IMR-90 (cell line): ENCODE data around the gene HTR3A. TPM values are rescaled to one million over a fixed set of nuclear protein-coding genes. Genes with fewer than 3 reads are reported as not detected.

Experiments
- ATAC-seq: fragments of 200-7000 bp; cut with Tn5 transposase; 2 replicates; pipeline ENCODE4 v1.9.1; 2020; ENCODE audit warnings: low read depth, mild to moderate bottlenecking, moderate library complexity
- BruUV-seq: library from RNA; stranded (reverse); fragments of 400-500 nt; replicated peaks from 2 replicates; lab custom pipeline; 2021; lab: Mats Ljungman, UMichigan
- CTCF ChIA-PET: fragments of 300-600 bp; formaldehyde crosslinking; extraction: SDS; loops from one replicate; lab custom pipeline; 2021; ENCODE audit warnings: antibody characterized with exemption; lab: Yijun Ruan, JAX
- POLR2A ChIA-PET: fragments of 300-600 bp; sonication (Branson Sonifier 250); formaldehyde crosslinking; loops from one replicate; lab custom pipeline; 2022; ENCODE audit warnings: antibody characterized with exemption; ENCODE audit not compliant: unreplicated experiment; lab: Charles Lee
- DNase-seq: peaks from one replicate; pipeline ENCODE4 v3.0.0; 2013
- H2AFZ ChIP-seq: replicated peaks from 2 replicates; pipeline ENCODE3; 2013; ENCODE audit warnings: low read length, mild to moderate bottlenecking; ENCODE audit not compliant: poor library complexity
- H2AK5ac ChIP-seq: 2 replicates; pipeline ENCODE4 v1.6.1; 2013; ENCODE audit warnings: low read depth, low read length, inconsistent platforms
- H2AK9ac ChIP-seq: replicated peaks from 2 replicates; pipeline ENCODE3; 2013; ENCODE audit warnings: mild to moderate bottlenecking, low read depth, low read length, moderate library complexity; ENCODE audit not compliant: poor library complexity
- H2BK120ac ChIP-seq: 2 replicates; pipeline ENCODE4 v1.6.1; 2013; ENCODE audit warnings: low read depth, low read length, inconsistent platforms
- H2BK15ac ChIP-seq: 3 replicates; pipeline ENCODE4 v1.6.1; 2013; ENCODE audit warnings: low read depth, low read length, inconsistent platforms
- H2BK20ac ChIP-seq: 2 replicates; pipeline ENCODE4 v1.6.1; 2013; ENCODE audit warnings: low read depth, mild to moderate bottlenecking, inconsistent platforms, low read length, moderate library complexity
- H2BK5ac ChIP-seq: 2 replicates; pipeline ENCODE4 v1.6.1; 2013; ENCODE audit warnings: mild to moderate bottlenecking, low read depth, low read length, inconsistent platforms; ENCODE audit not compliant: poor library complexity, severe bottlenecking
- H3K14ac ChIP-seq: replicated peaks from 2 replicates; pipeline ENCODE4 v1.6.1; 2013; ENCODE audit warnings: low read depth, low read length, inconsistent platforms
- H3K18ac ChIP-seq: 2 replicates; pipeline ENCODE4 v1.6.1; 2013; ENCODE audit warnings: low read depth, low read length, control low read depth
- H3K23ac ChIP-seq: 2 replicates; pipeline ENCODE4 v1.6.1; 2013; ENCODE audit warnings: low read depth, low read length, inconsistent platforms
- H3K27ac ChIP-seq: 2 replicates; pipeline ENCODE4 v1.5.1; 2013; ENCODE audit warnings: mild to moderate bottlenecking, control low read depth, low read length; ENCODE audit not compliant: insufficient read depth
- H3K27me3 ChIP-seq: 2 replicates; pipeline ENCODE4 v1.6.1; 2013; ENCODE audit warnings: low read length; ENCODE audit not compliant: control insufficient read depth, insufficient read depth
- H3K36me3 ChIP-seq: 2 replicates; pipeline ENCODE4 v1.6.1; 2013; ENCODE audit warnings: low read length, mixed read lengths; ENCODE audit not compliant: control insufficient read depth, insufficient read depth
- H3K4ac ChIP-seq: 2 replicates; pipeline ENCODE4 v1.6.1; 2013; ENCODE audit warnings: low read depth, low read length, inconsistent platforms
- H3K4me1 ChIP-seq: 2 replicates; pipeline ENCODE4 v1.6.1; 2013; ENCODE audit warnings: low read length, mixed read lengths; ENCODE audit not compliant: control insufficient read depth, insufficient read depth
- H3K4me2 ChIP-seq: 2 replicates; pipeline ENCODE4 v1.6.1; 2013; ENCODE audit warnings: low read depth, mild to moderate bottlenecking, control low read depth, low read length, moderate library complexity
- H3K4me3 ChIP-seq: 2 replicates; pipeline ENCODE4 v1.5.1; 2013; ENCODE audit warnings: low read depth, mild to moderate bottlenecking, control low read depth, low read length, moderate library complexity; ENCODE audit not compliant: insufficient read depth
- H3K56ac ChIP-seq: 2 replicates; pipeline ENCODE4 v1.6.1; 2013; ENCODE audit warnings: low read length, inconsistent platforms; ENCODE audit not compliant: insufficient read depth; ENCODE audit errors: extremely low read depth
- H3K79me1 ChIP-seq, 2 experiments: 2 replicates each; pipeline ENCODE4 v1.6.1; 2013; ENCODE audit warnings: low read length in 2 of 2, inconsistent platforms in 1 of 2, low read depth in 1 of 2
- H3K9ac ChIP-seq: 2 replicates; pipeline ENCODE4 v1.6.1; 2013; ENCODE audit warnings: low read depth, low read length, control low read depth
- H3K9me1 ChIP-seq: 2 replicates; pipeline ENCODE4 v1.6.1; 2013; ENCODE audit warnings: low read length, inconsistent platforms; ENCODE audit not compliant: insufficient read depth
- H3K9me3 ChIP-seq: 2 replicates; pipeline ENCODE4 v1.6.1; 2013; ENCODE audit warnings: low read length; ENCODE audit not compliant: control insufficient read depth, insufficient read depth
- H4K20me1 ChIP-seq: 2 replicates; pipeline ENCODE4 v1.6.1; 2013; ENCODE audit warnings: low read length, inconsistent platforms; ENCODE audit not compliant: insufficient read depth
- H4K5ac ChIP-seq: 2 replicates; pipeline ENCODE4 v1.6.1; 2013; ENCODE audit warnings: mild to moderate bottlenecking, low read depth, low read length, control low read depth
- H4K8ac ChIP-seq, 2 experiments: 2 replicates each; pipeline ENCODE4 v1.6.1; 2013; ENCODE audit warnings: low read depth in 2 of 2, low read length in 2 of 2, control low read depth in 1 of 2, inconsistent platforms in 1 of 2
- H4K91ac ChIP-seq: 2 replicates; pipeline ENCODE4 v1.6.1; 2013; ENCODE audit warnings: low read depth, low read length, inconsistent platforms; ENCODE audit not compliant: insufficient read depth
- BHLHE40 ChIP-seq: fragments of 150-350 bp; IDR thresholded peaks from 2 replicates; pipeline ENCODE4 v1.6.1; 2016; ENCODE audit warnings: mild to moderate bottlenecking, low read depth, low read length
- CHD1 ChIP-seq: IDR thresholded peaks from 2 replicates; pipeline ENCODE4 v1.6.1; 2012; ENCODE audit warnings: low read depth, low read length, improper control_type of control experiment
- FOS ChIP-seq: fragments of 150-350 bp; IDR thresholded peaks from 2 replicates; pipeline ENCODE4 v1.6.1; 2016; ENCODE audit warnings: low read depth, low read length
- MAFK ChIP-seq: IDR thresholded peaks from 2 replicates; pipeline ENCODE4 v1.6.1; 2012; ENCODE audit warnings: low read depth, low read length, improper control_type of control experiment
- MXI1 ChIP-seq: IDR thresholded peaks from 2 replicates; pipeline ENCODE4 v1.6.1; 2012; ENCODE audit warnings: low read depth, mild to moderate bottlenecking, low read length, moderate library complexity, borderline replicate concordance
- NFE2L2 ChIP-seq: fragments of 150-350 bp; IDR thresholded peaks from 2 replicates; pipeline ENCODE4 v1.6.1; 2016; ENCODE audit warnings: low read depth, mild to moderate bottlenecking, low read length
- POLR2A ChIP-seq: IDR thresholded peaks from 2 replicates; pipeline ENCODE4 v1.6.1; 2012; ENCODE audit warnings: mild to moderate bottlenecking, low read depth, low read length
- RAD21 ChIP-seq: IDR thresholded peaks from 2 replicates; pipeline ENCODE4 v1.6.1; 2012; ENCODE audit warnings: low read length, improper control_type of control experiment
- RFX5 ChIP-seq: IDR thresholded peaks from 2 replicates; pipeline ENCODE4 v1.8.0; 2012; ENCODE audit warnings: low read depth, mild to moderate bottlenecking, low read length, moderate library complexity
- WGBS, 2 experiments: methylation state at CpG; one replicate each; pipeline versions ENCODE4 v1.1.5 to v1.1.7; 2013; ENCODE audit warnings: missing lambda C conversion rate in 2 of 2; ENCODE audit not compliant: insufficient read length in 1 of 2; ENCODE audit errors: extremely low coverage in 2 of 2; 5-methylcytosine and 5-hydroxymethylcytosine counted together
- dilution Hi-C: fragments of 300-500 bp; cut with HindIII; formaldehyde crosslinking; loops from one replicate; pipeline ENCODE4 v1.14.3; 2018; ENCODE audit warnings: low sequenced_read_pairs; ENCODE audit not compliant: unreplicated experiment
- in situ Hi-C: fragments of 300-500 bp; cut with MboI; formaldehyde crosslinking; loops from 3 replicates; pipeline ENCODE4 v1.14.3; 2019; ENCODE audit warnings: low sequenced_read_pairs, inconsistent platforms, mixed read lengths
- intact Hi-C: fragments of 100-400 bp; cut with micrococcal nuclease; formaldehyde crosslinking; loops from 2 replicates; pipeline ENCODE4 v1.10.0; 2022
- polyA plus RNA-seq, 3 experiments: library from polyadenylated mRNA; depleted of rRNA; stranded (reverse); fragments of >200 nt; gene quantifications; 2 replicates each; pipeline ENCODE4 v1.2.3, GENCODE V29; 2012; ENCODE audit warnings: low replicate concordance in 1 of 3
- total RNA-seq: library from RNA; depleted of rRNA; stranded (reverse); fragments of >200 nt; gene quantifications from 2 replicates; pipeline ENCODE4 v1.2.3, GENCODE V29; 2012
- TF ChIP-seq, protein P1 (sequence below): fragments of 150-350 bp; IDR thresholded peaks from 2 replicates; pipeline ENCODE4 v1.6.1; 2016; ENCODE audit warnings: low read depth, mild to moderate bottlenecking, low read length, moderate library complexity, borderline replicate concordance
- TF ChIP-seq, protein P2 (sequence below): conservative IDR thresholded peaks from 2 replicates; pipeline ENCODE4 v1.5.1; 2012; ENCODE audit warnings: mild to moderate bottlenecking, low read depth, low read length, improper control_type of control experiment

HTR3A gene
- total and polyA plus RNA-seq, 2 of the 4 experiments (the other 2 are of a cell fraction), result not detected

DNA sequence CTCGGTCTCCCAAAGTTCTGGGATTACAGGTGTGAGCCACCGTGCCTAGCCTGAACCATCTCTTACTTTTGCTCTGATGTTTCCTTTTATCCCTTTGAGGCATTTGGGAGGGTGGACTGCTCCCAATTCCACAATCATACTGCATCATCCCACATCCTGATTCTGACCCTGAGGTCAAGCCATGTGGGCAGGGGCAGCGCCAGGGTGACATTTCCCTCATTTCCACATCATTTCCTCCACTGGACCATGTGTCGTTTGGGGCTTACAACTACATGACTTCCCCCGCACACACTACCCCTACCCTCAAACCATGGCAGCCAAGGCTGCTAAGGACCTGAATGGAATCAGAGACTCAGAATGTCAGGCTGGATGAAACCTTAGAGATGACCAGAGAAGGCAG, 58.2 kb downstream of the HTR3A start:
- ChIA-PET POLR2A (no interaction called here), CTCF (interaction anchor here (1.1 kb wide), 1 partner anchor 228 kb away, joined by 4 read pairs; no protein-coding TSS in a partner anchor)
- BruUV-seq, result no TSS peak
- no peaks in the 10 kb centered on the region for H3K4me1 ChIP-seq
- no peak overlapping the region for H3K56ac ChIP-seq
- H2AK5ac ChIP-seq, result no peak overlapping the region
- no peak overlapping the region for H4K91ac ChIP-seq
- H3K18ac ChIP-seq, result no peak overlapping the region
- H2BK5ac ChIP-seq, result no peak overlapping the region
- in situ Hi-C loops, result no loop called here
- H2AFZ ChIP-seq, result no peak overlapping the region
- no peaks in the 10 kb centered on the region for H3K36me3 ChIP-seq
- H3K4me2 ChIP-seq, result no peak overlapping the region
- no peaks in the 10 kb centered on the region for H3K9me3 ChIP-seq
- H4K5ac ChIP-seq, result no peak overlapping the region
- H3K9me1 ChIP-seq, result no peaks in the 10 kb centered on the region
- no CpG with 5 or more reads among the region's 5 CpGs for WGBS, 2 experiments
- H2BK20ac ChIP-seq, result no peak overlapping the region
- H3K27ac ChIP-seq, result no peak overlapping the region
- H3K14ac ChIP-seq, result no peak overlapping the region
- H3K27me3 ChIP-seq, result peaks cover 12% of the 10 kb centered on the region; the same call in 1 of the 2 replicates
- H4K8ac ChIP-seq, result no peak overlapping the region
- TF ChIP-seq, protein P1, sequence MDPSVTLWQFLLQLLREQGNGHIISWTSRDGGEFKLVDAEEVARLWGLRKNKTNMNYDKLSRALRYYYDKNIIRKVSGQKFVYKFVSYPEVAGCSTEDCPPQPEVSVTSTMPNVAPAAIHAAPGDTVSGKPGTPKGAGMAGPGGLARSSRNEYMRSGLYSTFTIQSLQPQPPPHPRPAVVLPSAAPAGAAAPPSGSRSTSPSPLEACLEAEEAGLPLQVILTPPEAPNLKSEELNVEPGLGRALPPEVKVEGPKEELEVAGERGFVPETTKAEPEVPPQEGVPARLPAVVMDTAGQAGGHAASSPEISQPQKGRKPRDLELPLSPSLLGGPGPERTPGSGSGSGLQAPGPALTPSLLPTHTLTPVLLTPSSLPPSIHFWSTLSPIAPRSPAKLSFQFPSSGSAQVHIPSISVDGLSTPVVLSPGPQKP, result no peak
- TF ChIP-seq RAD21, result no peak
- no peak for TF ChIP-seq CHD1
- no peak for TF ChIP-seq FOS
- no peak for TF ChIP-seq RFX5
- TF ChIP-seq, protein P2, sequence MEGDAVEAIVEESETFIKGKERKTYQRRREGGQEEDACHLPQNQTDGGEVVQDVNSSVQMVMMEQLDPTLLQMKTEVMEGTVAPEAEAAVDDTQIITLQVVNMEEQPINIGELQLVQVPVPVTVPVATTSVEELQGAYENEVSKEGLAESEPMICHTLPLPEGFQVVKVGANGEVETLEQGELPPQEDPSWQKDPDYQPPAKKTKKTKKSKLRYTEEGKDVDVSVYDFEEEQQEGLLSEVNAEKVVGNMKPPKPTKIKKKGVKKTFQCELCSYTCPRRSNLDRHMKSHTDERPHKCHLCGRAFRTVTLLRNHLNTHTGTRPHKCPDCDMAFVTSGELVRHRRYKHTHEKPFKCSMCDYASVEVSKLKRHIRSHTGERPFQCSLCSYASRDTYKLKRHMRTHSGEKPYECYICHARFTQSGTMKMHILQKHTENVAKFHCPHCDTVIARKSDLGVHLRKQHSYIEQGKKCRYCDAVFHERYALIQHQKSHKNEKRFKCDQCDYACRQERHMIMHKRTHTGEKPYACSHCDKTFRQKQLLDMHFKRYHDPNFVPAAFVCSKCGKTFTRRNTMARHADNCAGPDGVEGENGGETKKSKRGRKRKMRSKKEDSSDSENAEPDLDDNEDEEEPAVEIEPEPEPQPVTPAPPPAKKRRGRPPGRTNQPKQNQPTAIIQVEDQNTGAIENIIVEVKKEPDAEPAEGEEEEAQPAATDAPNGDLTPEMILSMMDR, result no peak
- TF ChIP-seq MAFK, result no peak
- TF ChIP-seq BHLHE40, result no peak
- TF ChIP-seq POLR2A, result no peak
- no peak for TF ChIP-seq NFE2L2
- TF ChIP-seq MXI1, result no peak
- no peak overlapping the region for H3K4ac ChIP-seq
- no peak overlapping the region for H3K23ac ChIP-seq
- H4K20me1 ChIP-seq, result no peaks in the 10 kb centered on the region
- dilution Hi-C loops, result no loop called here
- no peak for ATAC-seq
- no peaks in the 10 kb centered on the region for H3K79me1 ChIP-seq
- no peak overlapping the region for H2BK120ac ChIP-seq
- intact Hi-C loops, result no loop called here
- no peak for DNase-seq
- no peak overlapping the region for H2AK9ac ChIP-seq
- no peak overlapping the region for H3K4me3 ChIP-seq
- no peak overlapping the region for H2BK15ac ChIP-seq
- no peak overlapping the region for H3K9ac ChIP-seq
